Fibroblast of upper back skin (primary cell): ENCODE measurements around the gene SMOC2.

ENCODE experiments used
- DNase-seq: peaks from one replicate; pipeline ENCODE4 v3.0.0-alpha.2; 2013

The SMOC2 gene

GRCh38 chr6:168440520-168441433 is at the start of gene SMOC2:
SMOC2 (plus strand) TSS chr6:168441184; CDS start chr6:168441371, 187 bp downstream.
- DNase-seq = no peak

DNA sequence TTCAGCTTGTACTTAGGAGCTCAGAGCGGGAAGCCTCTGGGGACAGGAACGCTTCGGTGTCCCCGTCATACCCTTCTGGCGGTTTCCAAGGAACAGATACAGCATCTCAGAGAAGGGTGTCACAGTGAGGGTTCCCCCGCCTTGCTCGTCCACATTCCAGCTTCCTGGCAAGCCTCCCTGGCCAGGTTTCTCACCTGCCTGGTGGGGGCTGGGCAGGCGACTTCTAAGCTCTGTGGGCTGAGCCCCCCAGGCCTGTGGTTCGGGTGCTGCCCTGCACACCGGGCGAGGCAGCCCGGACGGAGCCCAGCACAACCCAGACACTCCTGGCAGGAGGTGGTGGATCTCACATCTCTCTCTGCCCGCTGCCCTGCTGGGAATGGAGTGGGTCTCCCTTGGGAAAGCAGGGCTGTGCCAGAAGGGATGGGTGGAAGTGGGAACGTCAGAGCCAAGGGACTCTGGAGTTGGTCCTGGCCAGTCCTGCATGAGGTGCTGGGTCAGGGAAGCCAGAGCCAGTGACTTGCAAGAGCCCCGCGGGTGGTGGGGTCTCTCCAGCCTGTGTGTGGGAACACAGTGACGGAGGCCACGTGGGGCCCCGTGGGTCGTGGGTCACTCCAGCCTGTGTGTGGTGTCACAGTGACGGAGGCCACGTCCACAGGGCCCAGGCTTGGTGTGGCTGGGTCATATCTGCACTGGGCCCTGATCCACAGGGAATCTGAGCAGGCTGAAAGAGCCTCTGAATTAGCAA is 47.7 kb upstream of the SMOC2 start:
- no peak for DNase-seq

DNA sequence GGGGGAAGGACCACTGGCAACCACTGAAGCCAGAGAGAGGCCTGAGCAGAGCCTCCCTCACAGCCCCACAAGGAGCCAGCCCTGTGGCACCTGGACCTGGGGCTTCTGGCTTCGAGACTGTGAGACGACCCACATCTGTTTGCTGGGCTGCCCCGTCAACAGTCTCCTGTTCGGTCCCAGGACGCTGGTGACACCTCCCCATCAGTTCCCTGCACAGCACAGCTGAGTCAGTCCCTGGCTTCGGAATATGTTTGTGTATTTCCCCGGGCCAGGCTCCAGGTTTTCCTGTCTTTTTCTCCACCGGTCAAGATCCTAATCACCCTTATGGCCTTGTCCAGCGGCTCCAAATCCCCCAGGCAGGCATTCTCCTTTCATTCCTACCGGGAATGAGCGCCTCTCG is 46.4 kb upstream of the SMOC2 start:
- no peak for DNase-seq

- DNase-seq = no peak
Observed at GRCh38 chr6:168395983-168396382, 45.0 kb upstream of the SMOC2 start.

DNA sequence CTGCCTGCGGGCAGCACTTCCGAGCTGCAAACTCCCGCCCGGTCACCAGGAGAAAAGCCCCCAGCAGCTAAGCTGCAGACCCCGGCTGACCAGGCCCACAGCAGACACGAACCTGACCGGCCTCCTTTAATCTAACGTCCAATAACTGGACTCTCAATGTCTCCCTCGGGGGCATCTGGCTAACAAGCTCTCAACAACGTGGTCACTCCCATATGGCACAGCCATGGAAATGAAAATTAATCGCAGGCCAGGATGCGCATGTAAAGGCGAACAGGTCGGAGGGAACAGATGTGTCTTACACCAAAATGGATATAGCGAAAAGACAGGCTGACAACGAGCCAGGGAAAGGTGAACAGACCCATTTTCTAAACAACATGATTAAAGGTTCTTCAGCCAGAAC is 44.4 kb upstream of the SMOC2 start:
- DNase-seq = no peak

- no peak for DNase-seq
Observed at GRCh38 chr6:168397012-168397411, 44.0 kb upstream of the SMOC2 start.

DNA sequence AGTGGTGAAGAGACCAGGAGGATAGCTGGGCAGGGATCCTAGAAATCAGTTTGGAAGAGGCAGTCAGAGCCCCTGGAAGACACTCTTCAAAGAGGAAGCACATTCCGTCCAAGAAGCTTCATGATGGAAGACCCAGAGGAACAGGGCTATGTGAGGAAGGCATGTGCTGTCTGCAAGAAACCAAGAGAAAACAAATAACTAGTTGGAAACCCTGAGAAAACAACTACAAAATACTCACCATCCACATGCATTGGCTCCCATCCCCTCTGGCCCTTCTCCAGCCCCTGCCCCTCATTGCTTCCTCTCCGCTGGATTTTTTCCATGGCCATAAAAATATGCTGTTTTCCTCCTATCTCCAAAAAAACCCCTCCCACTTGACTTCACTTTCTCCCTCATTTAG is 40.9 kb upstream of the SMOC2 start:
- DNase-seq = no peak

GRCh38 chr6:168403370-168404005 is 37.5 kb upstream of the SMOC2 start:
- no peak for DNase-seq

- no peak for DNase-seq
Observed at GRCh38 chr6:168404560-168404959, 36.4 kb upstream of the SMOC2 start.

GRCh38 chr6:168407842-168408241 is 33.1 kb upstream of the SMOC2 start:
- no peak for DNase-seq

DNA sequence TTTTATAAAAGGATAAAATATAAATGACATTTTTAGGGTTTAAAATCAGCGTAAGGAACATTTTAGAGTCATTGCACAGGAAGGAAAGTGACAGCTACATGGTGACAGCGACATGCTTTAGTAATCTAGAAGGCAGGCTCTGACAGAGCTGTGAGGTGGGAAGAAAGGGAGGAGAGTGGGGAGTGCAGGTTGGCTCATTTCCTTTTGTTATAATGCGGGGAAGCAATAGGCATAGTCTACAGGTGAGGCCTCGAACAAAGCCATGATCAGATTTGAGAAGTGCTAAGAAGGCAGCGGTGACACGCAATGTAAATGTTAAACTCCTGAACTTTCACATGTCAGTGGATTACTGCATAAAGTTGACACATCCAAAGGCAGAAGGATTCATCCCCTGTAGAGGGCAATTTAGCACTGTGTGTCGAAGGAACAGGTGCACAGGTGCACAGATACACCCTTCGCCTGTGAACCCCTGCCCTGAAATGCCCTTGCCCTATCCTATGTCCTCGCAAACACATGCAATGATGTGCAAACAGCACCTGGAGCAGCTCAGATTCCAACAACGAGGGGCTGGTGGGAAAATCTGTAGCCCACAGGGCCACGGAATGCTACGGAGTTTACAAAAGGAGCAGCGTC is 32.4 kb upstream of the SMOC2 start:
- no peak for DNase-seq

- DNase-seq = no peak
Observed at GRCh38 chr6:168410035-168410434, 30.9 kb upstream of the SMOC2 start.

DNA sequence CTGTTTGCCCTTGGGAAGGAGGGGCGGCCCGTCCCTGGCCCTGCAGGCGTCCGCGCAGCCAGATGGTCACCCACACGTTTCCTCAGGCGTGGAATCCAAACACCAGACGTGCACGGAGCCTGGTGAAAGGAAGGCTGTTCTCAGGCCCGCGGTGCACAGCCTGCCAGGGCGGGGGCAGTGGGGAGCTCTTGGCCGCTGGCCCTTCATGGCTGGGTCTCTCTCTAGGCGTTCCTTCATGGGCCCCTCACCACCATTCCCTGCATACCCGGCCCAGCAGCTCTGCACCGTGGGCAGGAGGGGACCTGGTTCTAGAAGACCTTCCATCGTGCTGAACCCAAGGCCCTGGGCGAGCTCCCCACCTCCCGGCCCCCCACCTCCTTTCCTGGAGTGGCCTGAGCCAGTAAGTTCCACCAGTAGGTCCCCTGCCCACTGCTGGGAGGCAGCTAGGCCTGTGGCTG is 30.4 kb upstream of the SMOC2 start:
- no peak for DNase-seq

DNA sequence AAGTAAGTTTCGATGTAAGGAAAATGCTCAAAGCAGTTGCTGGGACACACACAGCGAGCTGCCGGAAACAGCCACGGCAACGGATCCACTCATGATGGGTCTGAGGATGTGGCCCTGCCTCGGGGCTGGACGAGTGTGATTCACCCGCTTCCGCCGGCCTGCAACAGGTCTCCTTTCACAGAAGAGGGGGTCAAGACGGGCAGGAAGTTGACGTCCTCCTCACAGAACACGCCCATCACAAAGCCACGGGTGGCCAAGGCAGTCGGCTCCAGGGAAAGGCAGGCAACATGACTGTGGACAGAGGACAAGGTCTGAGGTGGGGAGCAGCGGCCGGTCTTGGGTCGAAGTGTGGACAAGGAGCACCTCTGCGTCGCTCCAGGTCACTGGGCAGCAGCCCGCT is 29.9 kb upstream of the SMOC2 start:
- no peak for DNase-seq

- no peak for DNase-seq
Observed at GRCh38 chr6:168411793-168412192, 29.2 kb upstream of the SMOC2 start.

DNA sequence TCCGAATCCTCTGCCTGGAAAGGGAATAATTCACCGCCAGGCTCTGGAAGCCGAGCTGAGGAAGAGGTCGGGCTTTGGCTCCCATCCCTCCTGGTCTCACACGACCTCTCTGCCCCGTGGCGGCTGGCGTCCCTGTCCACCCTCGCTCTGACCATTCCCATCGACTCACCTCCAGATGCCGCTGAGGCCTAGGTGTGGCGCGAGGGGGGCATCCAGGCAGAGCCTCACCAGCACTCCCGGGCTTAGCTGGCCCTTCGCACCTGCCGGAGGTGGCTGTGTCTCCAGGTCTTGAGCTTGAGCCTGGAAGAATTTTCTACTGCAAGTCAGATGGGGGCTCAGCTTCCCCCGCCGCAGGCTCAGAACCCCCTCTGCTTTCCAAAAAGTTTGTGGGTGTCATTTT is 28.5 kb upstream of the SMOC2 start:
- no peak for DNase-seq

- no peak for DNase-seq
Observed at GRCh38 chr6:168413018-168413720, 27.8 kb upstream of the SMOC2 start.

GRCh38 chr6:168413856-168414255 is 27.1 kb upstream of the SMOC2 start:
- DNase-seq = no peak

GRCh38 chr6:168414336-168415097 is 26.5 kb upstream of the SMOC2 start:
- peak; percentile 1 for DNase-seq

GRCh38 chr6:168415098-168415992 is 25.6 kb upstream of the SMOC2 start:
- DNase-seq = no peak
